ENCODE data around the gene RARA.

DNA sequence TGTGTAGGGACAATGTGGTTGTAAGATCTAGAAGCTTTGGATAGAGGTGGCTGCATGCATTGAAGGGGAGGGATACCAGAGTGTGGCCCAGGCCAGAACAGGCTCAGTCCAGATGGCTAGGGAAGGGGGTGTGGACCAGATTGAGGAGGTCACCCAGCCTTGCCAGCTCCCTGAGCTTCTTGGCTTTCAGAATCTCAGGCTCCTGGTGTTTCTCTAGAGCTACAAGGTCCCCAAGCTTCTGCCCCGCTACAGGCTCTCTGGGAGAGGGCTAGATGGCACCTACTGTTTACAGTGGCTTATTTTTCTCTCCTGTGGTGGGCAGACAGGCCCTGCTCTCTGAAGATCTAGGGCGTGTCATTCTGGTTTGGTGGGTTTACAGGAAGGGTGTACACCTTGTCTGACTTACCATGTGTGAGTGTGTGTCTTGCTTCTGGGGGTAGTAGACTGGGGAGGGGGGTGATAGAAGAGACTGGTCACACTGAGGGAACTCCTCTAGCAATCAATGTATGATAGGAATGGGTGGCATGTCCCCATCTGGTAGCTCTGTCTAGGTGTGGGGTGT is 1.1 kb downstream of the RARA start:
- no peak for TF ChIP-seq EZH2 (IDR thresholded peaks at IDR 0.05; ENCODE audit: low read depth)
- TF ChIP-seq, protein P1, sequence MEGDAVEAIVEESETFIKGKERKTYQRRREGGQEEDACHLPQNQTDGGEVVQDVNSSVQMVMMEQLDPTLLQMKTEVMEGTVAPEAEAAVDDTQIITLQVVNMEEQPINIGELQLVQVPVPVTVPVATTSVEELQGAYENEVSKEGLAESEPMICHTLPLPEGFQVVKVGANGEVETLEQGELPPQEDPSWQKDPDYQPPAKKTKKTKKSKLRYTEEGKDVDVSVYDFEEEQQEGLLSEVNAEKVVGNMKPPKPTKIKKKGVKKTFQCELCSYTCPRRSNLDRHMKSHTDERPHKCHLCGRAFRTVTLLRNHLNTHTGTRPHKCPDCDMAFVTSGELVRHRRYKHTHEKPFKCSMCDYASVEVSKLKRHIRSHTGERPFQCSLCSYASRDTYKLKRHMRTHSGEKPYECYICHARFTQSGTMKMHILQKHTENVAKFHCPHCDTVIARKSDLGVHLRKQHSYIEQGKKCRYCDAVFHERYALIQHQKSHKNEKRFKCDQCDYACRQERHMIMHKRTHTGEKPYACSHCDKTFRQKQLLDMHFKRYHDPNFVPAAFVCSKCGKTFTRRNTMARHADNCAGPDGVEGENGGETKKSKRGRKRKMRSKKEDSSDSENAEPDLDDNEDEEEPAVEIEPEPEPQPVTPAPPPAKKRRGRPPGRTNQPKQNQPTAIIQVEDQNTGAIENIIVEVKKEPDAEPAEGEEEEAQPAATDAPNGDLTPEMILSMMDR (conservative IDR thresholded peaks at IDR 0.05), result no peak

Data from PC-9 (cell line).